Sigmoid colon (tissue), 7 donors: ENCODE measurements around the gene GRID1. TPM values are rescaled to one million over a fixed set of nuclear protein-coding genes. Genes with fewer than 3 reads are reported as not detected.
A peak's percentile ranks its signal among the peaks of the same experiment; 100 is the strongest.
"Not testable (repeated sequence)": the region's sequence is repeated elsewhere in the genome, so short reads cannot be mapped to it uniquely, and the experiment has no call there.

Source experiments
- DNase-seq: peaks from one replicate; pipeline ENCODE4 v3.0.0-alpha.2; 2019
- H3K27ac ChIP-seq, 4 donors: fragments of 200-600 bp; sonication (generic); one replicate each; pipeline ENCODE4 v1.5.1; 2016 to 2019; ENCODE audit warnings: mild to moderate bottlenecking in 1 of 4
- H3K27me3 ChIP-seq, 3 donors: fragments of 200-600 bp; sonication (generic); one replicate each; pipeline ENCODE4 v1.5.1; 2019; ENCODE audit warnings: mild to moderate bottlenecking in 1 of 3
- H3K36me3 ChIP-seq, 4 donors: fragments of 200-600 bp; sonication (generic); one replicate each; pipeline ENCODE4 v1.5.1; 2016 to 2019
- H3K4me1 ChIP-seq, 4 donors: fragments of 200-600 bp; sonication (generic); one replicate each; pipeline ENCODE4 v1.5.1; 2017 to 2019
- H3K4me3 ChIP-seq, 4 donors: fragments of 200-600 bp; sonication (generic); one replicate each; pipeline ENCODE4 v1.5.1; 2017 to 2019; ENCODE audit warnings: mild to moderate bottlenecking in 2 of 4, moderate library complexity in 1 of 4
- H3K9me3 ChIP-seq, 4 donors: fragments of 200-600 bp in 3 of 4; sonication (generic) in 3 of 4; one replicate each; pipeline versions ENCODE4 v1.5.1 to v1.6.1; 2013 to 2019
- CTCF ChIP-seq, 4 experiments: fragments of 450-650 bp in 3 of 4; fragments of 200-600 bp in 1 of 4; IDR thresholded peaks; one replicate each; pipeline ENCODE4 v1.5.1; 2016 to 2019; ENCODE audit warnings: antibody characterized with exemption in 4 of 4, mild to moderate bottlenecking in 3 of 4, moderate library complexity in 2 of 4
- EP300 ChIP-seq, 4 donors: sonication (generic); formaldehyde crosslinking; IDR thresholded peaks; one replicate each; pipeline ENCODE4 v1.6.1; 2017; ENCODE audit warnings: antibody characterized with exemption in 4 of 4
- POLR2A ChIP-seq, 2 donors: fragments of 450-650 bp; IDR thresholded peaks; one replicate each; pipeline ENCODE4 v1.6.1; 2016; ENCODE audit warnings: antibody characterized with exemption in 2 of 2, mild to moderate bottlenecking in 2 of 2, moderate library complexity in 2 of 2
- POLR2AphosphoS5 ChIP-seq, 4 donors: sonication (generic); formaldehyde crosslinking; IDR thresholded peaks; one replicate each; pipeline ENCODE4 v1.6.1; 2017; ENCODE audit warnings: antibody characterized with exemption in 4 of 4
- WGBS, 2 donors: extraction: QIAGEN DNeasy Blood & Tissue Kit; methylation state at CpG; one replicate each; pipeline ENCODE4 v1.1.7; 2013; 5-methylcytosine and 5-hydroxymethylcytosine counted together
- intact Hi-C: fragments of 100-400 bp; cut with DNase I; formaldehyde crosslinking; loops from one replicate; pipeline ENCODE4 v1.15.1; 2023
- polyA plus RNA-seq, 3 donors: library from polyadenylated mRNA; stranded (reverse); fragments of 200-250 nt; gene quantifications; one replicate each; pipeline ENCODE4 v1.2.3, GENCODE V29; 2013
- total RNA-seq, 4 donors: library from RNA; depleted of rRNA; stranded (reverse); fragments of >200 nt; gene quantifications; one replicate each; pipeline ENCODE4 v1.1.0, GENCODE V29; 2016
- donor health status: healthy with polysubstance abuse.
- donor health status: Bipolar disorder and iron deficiency.
- donor health status: healthy.

Gene GRID1
- total and polyA plus RNA-seq, 7 donors: 0.66 to 4.7 (median 1.1) TPM; not detected in 2

- H3K27me3 ChIP-seq: no peaks in the 10 kb centered on the region
- no peaks in the 10 kb centered on the region for H3K9me3 ChIP-seq
- no peak for TF ChIP-seq CTCF (IDR thresholded peaks at IDR 0.05)
- TF ChIP-seq EP300 (IDR thresholded peaks at IDR 0.05): no peak
- no peak for TF ChIP-seq POLR2AphosphoS5 (IDR thresholded peaks at IDR 0.05)
- TF ChIP-seq POLR2A (IDR thresholded peaks at IDR 0.05): no peak
- no peak overlapping the region for H3K4me3 ChIP-seq
- H3K27ac ChIP-seq: no peak overlapping the region
- H3K4me1 ChIP-seq: no peaks in the 10 kb centered on the region
- no peaks in the 10 kb centered on the region for H3K36me3 ChIP-seq
- intact Hi-C loops: no loop called here
- WGBS, 2 donors: 81 to 82% methylated on average over 1 of the region's 1 CpG
- peak; percentile 1 for DNase-seq
Observed at GRCh38 chr10:86034710-86035109, 331.9 kb downstream of the GRID1 start.

- H3K27ac ChIP-seq: no peak overlapping the region
- H3K4me1 ChIP-seq: no peaks in the 10 kb centered on the region
- TF ChIP-seq EP300 (IDR thresholded peaks at IDR 0.05): no peak
- TF ChIP-seq CTCF (IDR thresholded peaks at IDR 0.05): no peak
- no peak for TF ChIP-seq POLR2AphosphoS5 (IDR thresholded peaks at IDR 0.05)
- no peak for TF ChIP-seq POLR2A (IDR thresholded peaks at IDR 0.05)
- no peak for DNase-seq
- intact Hi-C loops: no loop called here
- H3K4me3 ChIP-seq: no peak overlapping the region
- no peaks in the 10 kb centered on the region for H3K9me3 ChIP-seq
- H3K36me3 ChIP-seq: no peaks in the 10 kb centered on the region
- no peaks in the 10 kb centered on the region for H3K27me3 ChIP-seq
- WGBS, 2 donors: 81 to 94% methylated on average over 1 of the region's 1 CpG
Observed at GRCh38 chr10:86033581-86033980, 333.0 kb downstream of the GRID1 start.

- H3K36me3 ChIP-seq, H3K4me3 ChIP-seq, H3K4me1 ChIP-seq, H3K27ac ChIP-seq, H3K27me3 ChIP-seq, intact Hi-C loops, H3K9me3 ChIP-seq, DNase-seq: not testable (repeated sequence)
- WGBS, 2 donors: 91 to 92% methylated on average over 8 of the region's 8 CpGs
Observed at GRCh38 chr10:86032087-86032486, 334.5 kb downstream of the GRID1 start.

GRCh38 chr10:86030312-86030711, 336.3 kb downstream of the GRID1 start:
- H3K36me3 ChIP-seq: no peaks in the 10 kb centered on the region
- no peaks in the 10 kb centered on the region for H3K9me3 ChIP-seq
- 21 to 32% methylated on average over 2 of the region's 2 CpGs for WGBS, 2 donors
- intact Hi-C loops: no loop called here
- TF ChIP-seq EP300 (IDR thresholded peaks at IDR 0.05) (no peak), POLR2AphosphoS5 (IDR thresholded peaks at IDR 0.05) (no peak)
- no peak overlapping the region for H3K27ac ChIP-seq
- DNase-seq: no peak
- H3K27me3 ChIP-seq: no peaks in the 10 kb centered on the region
- H3K4me1 ChIP-seq: no peaks in the 10 kb centered on the region
- H3K4me3 ChIP-seq: no peak overlapping the region

GRCh38 chr10:86027346-86027745, 339.2 kb downstream of the GRID1 start:
- Histone ChIP-seq H3K27me3 (no peaks in the 10 kb centered on the region), H3K4me1 (no peaks in the 10 kb centered on the region), H3K9me3 (no peaks in the 10 kb centered on the region), H3K27ac (no peak overlapping the region), H3K36me3 (no peaks in the 10 kb centered on the region), H3K4me3 (no peak overlapping the region)
- DNase-seq: no peak
- no peak for TF ChIP-seq POLR2A (IDR thresholded peaks at IDR 0.05)
- no peak for TF ChIP-seq POLR2AphosphoS5 (IDR thresholded peaks at IDR 0.05)
- TF ChIP-seq EP300 (IDR thresholded peaks at IDR 0.05): no peak
- TF ChIP-seq CTCF (IDR thresholded peaks at IDR 0.05): no peak
- 70 to 76% methylated on average over 2 of the region's 2 CpGs for WGBS, 2 donors
- intact Hi-C loops: no loop called here

- H3K36me3 ChIP-seq: no peaks in the 10 kb centered on the region
- no peak overlapping the region for H3K4me3 ChIP-seq
- H3K9me3 ChIP-seq: no peaks in the 10 kb centered on the region
- intact Hi-C loops: no loop called here
- no peak overlapping the region for H3K27ac ChIP-seq
- 59 to 85% methylated on average over 3 of the region's 3 CpGs for WGBS, 2 donors
- TF ChIP-seq POLR2AphosphoS5 (IDR thresholded peaks at IDR 0.05): no peak
- no peak for TF ChIP-seq CTCF (IDR thresholded peaks at IDR 0.05)
- no peak for TF ChIP-seq POLR2A (IDR thresholded peaks at IDR 0.05)
- no peak for TF ChIP-seq EP300 (IDR thresholded peaks at IDR 0.05)
- no peaks in the 10 kb centered on the region for H3K4me1 ChIP-seq
- no peaks in the 10 kb centered on the region for H3K27me3 ChIP-seq
- no peak for DNase-seq
Observed at GRCh38 chr10:86025509-86025908, 341.1 kb downstream of the GRID1 start.
